Tibial nerve (tissue), 4 donors: ENCODE data around the gene GAP43.

Source experiments
- EP300 ChIP-seq, 2 donors: sonication (generic); formaldehyde crosslinking; IDR thresholded peaks; one replicate each; pipeline ENCODE4 v1.6.1; 2017; ENCODE audit warnings: antibody characterized with exemption in 2 of 2, mild to moderate bottlenecking in 1 of 2
- POLR2A ChIP-seq, 2 donors: fragments of 450-650 bp; IDR thresholded peaks; one replicate each; pipeline ENCODE4 v1.6.1; 2017; ENCODE audit warnings: antibody characterized with exemption in 2 of 2, mild to moderate bottlenecking in 2 of 2, moderate library complexity in 2 of 2
- TF ChIP-seq, protein P1 (sequence below), 5 experiments: fragments of 200-600 bp in 3 of 5; fragments of 450-650 bp in 2 of 5; sonication (generic) in 3 of 5; IDR thresholded peaks; one replicate each; pipeline ENCODE4 v1.5.1; 2016 to 2019; ENCODE audit warnings: antibody characterized with exemption in 5 of 5, mild to moderate bottlenecking in 3 of 5, moderate library complexity in 2 of 5

DNA sequence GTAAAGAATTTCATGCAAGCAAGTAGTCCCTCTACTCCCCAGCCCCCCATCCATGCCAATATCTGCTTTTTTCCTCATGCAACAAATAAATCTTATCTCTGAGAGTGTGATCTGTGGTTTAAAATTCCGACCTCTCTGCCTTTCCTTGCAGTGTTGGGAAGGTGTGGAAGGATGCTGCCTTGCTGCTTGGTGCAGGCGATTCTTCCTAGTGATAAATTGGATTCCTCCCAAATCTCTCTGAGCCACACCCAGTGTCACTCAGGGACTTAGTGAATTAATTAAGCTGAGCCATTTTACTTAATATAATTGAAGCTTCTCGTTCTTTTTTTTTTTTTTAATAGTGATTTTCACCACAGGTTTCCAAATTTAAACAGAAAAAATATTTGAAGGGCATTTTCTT, 3.4 kb downstream of the GAP43 start:
- TF ChIP-seq, protein P1, sequence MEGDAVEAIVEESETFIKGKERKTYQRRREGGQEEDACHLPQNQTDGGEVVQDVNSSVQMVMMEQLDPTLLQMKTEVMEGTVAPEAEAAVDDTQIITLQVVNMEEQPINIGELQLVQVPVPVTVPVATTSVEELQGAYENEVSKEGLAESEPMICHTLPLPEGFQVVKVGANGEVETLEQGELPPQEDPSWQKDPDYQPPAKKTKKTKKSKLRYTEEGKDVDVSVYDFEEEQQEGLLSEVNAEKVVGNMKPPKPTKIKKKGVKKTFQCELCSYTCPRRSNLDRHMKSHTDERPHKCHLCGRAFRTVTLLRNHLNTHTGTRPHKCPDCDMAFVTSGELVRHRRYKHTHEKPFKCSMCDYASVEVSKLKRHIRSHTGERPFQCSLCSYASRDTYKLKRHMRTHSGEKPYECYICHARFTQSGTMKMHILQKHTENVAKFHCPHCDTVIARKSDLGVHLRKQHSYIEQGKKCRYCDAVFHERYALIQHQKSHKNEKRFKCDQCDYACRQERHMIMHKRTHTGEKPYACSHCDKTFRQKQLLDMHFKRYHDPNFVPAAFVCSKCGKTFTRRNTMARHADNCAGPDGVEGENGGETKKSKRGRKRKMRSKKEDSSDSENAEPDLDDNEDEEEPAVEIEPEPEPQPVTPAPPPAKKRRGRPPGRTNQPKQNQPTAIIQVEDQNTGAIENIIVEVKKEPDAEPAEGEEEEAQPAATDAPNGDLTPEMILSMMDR (IDR thresholded peaks at IDR 0.05), result no peak
- TF ChIP-seq EP300 (IDR thresholded peaks at IDR 0.05) (no peak), POLR2A (IDR thresholded peaks at IDR 0.05) (no peak)
